GM23338 (cell line): ENCODE results near the gene KRT15.

Experiments used
- CTCF ChIP-seq, 2 experiments: fragments of 200-600 bp in 1 of 2; sonication (generic) in 1 of 2; conservative IDR thresholded peaks; 2 replicates each; pipeline versions ENCODE4 v1.5.1 to v1.6.1; 2016 to 2017; ENCODE audit warnings: antibody characterized with exemption in 2 of 2, low read depth in 2 of 2, mild to moderate bottlenecking in 2 of 2, moderate library complexity in 1 of 2
- ETS1 ChIP-seq: IDR thresholded peaks from 2 replicates; pipeline ENCODE4 v1.6.1; 2016; ENCODE audit warnings: antibody characterized with exemption
- EZH2 ChIP-seq: fragments of 200-600 bp; sonication (generic); IDR thresholded peaks from one replicate; pipeline ENCODE4 v1.8.0; 2017; ENCODE audit warnings: antibody characterized with exemption, mild to moderate bottlenecking, low read depth; ENCODE audit not compliant: unreplicated experiment
- EZH2phosphoT487 ChIP-seq: fragments of 200-600 bp; sonication (generic); IDR thresholded peaks from one replicate; pipeline ENCODE4 v1.8.1; 2018; ENCODE audit warnings: antibody characterized with exemption; ENCODE audit not compliant: unreplicated experiment
- POLR2AphosphoS5 ChIP-seq: IDR thresholded peaks from 2 replicates; pipeline ENCODE4 v1.6.1; 2016; ENCODE audit warnings: antibody characterized with exemption, low read depth
- REST ChIP-seq: IDR thresholded peaks from one replicate; pipeline ENCODE4 v1.6.1; 2018; ENCODE audit warnings: antibody characterized with exemption; ENCODE audit not compliant: unreplicated experiment
- ZNF462 ChIP-seq: fragments of 250-450 bp; sonication (Bioruptor Pico); IDR thresholded peaks from 2 replicates; pipeline ENCODE4 v1.5.0; 2020; ENCODE audit warnings: mild to moderate bottlenecking, moderate library complexity

- TF ChIP-seq CTCF (conservative IDR thresholded peaks at IDR 0.05; ENCODE audit: low read depth in 2 of 2) (no peak), EZH2phosphoT487 (no peak), EZH2 (no peak), REST (no peak), ETS1 (no peak), POLR2AphosphoS5 (no peak), ZNF462 (CRISPR knock-in tag) (no peak)
Measured at GRCh38 chr17:41553176-41553575, 34.5 kb upstream of the KRT15 start.
